Activated gamma-delta T cell treated with anti-CD3 and anti-CD28 coated beads, Interleukin-2, amount 50 U/mL, for 16 hours (primary cell): Measurements from ENCODE around the gene SALL1.

Experiments
- DNase-seq: peaks from one replicate; pipeline ENCODE4 v3.0.0-alpha.2; 2020; ENCODE audit warnings: low read depth

SALL1 gene

DNA sequence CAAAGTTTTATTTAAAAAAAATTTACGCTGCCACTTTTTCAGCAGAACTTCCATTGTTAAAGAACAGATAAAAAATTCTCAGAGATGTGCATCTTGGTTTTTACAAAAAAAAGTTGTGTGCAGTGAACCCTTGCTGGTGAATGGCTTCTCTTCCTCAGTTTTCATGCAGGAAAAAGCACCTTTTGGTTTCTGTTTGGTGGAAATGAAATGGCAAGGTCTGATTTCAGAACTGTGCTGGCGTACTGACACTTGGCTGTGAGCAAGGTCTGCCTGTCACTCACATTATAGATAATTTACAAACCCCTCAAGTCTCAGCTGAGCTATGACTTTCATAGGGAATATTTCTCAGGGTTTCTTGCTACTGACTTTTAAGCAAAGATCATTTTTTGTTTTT is 5.7 kb upstream of the SALL1 start:
- no peak for DNase-seq

DNA sequence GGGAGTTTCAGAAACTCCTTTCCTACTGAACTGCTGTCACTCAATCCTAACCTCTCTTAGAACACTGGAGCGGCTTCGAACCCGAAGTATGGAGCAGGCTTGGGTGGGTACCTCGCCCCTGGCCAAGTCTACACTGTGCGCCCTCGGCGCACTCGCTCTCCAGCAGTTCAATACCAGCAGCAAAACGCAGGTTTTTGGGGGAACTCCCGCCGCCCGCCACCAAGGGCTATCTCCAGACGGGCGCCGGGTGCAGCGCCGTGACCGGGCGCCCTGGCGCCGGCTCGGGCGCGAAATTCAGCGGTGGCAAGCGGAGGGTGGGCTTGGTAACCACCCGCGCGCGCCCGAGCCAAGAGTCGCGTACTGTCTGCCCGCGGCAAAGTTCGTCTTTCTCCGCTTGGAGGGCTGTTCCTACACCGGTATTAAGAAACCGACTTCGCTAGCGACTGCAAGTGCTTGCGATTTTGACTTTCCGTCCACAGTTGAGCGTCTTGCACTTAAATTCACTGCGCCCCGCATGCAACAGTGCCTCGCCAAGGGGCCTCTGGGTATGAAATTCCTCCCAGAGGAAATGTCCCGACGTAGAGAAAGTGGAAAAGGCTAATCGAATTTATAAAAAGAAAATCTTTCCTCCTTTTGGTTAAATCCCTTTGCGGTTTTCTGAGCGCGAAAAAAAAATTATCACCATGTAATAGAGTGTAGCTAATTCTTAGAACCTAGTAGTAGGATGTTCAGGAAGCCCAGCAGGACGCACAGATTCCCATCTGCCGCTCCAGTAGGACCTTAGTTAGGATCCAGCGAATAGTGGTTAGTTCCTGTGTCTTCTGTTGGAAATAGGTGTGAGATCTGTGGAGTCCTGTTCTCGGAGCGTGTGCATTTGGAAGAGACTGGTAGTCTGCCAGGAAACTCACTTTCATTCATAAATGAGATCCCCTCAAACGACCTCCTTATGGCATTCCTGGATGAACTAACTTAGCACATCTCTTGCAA is 5.0 kb upstream of the SALL1 start:
- DNase-seq: no peak

DNA sequence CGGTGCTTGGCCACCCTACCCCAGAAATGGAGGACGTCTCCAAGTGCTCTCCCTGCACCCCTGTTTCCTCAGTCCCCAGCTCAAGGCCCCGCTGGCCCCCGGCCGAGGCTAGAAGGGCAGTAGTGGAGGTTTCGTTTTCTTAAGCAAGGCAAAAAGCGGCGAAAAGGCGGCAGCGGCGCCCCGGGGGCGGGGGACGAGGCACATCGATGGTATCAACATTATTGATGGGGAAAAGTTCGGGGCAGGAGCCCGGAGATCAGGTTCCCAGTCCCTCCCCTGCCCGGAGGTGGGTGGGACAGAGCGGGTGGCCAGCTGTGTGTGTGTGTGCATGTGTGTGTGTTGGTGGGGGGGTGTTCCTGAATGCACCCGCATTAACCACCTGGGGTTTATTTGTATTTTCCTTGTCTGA is 4.1 kb upstream of the SALL1 start:
- DNase-seq: no peak

DNA sequence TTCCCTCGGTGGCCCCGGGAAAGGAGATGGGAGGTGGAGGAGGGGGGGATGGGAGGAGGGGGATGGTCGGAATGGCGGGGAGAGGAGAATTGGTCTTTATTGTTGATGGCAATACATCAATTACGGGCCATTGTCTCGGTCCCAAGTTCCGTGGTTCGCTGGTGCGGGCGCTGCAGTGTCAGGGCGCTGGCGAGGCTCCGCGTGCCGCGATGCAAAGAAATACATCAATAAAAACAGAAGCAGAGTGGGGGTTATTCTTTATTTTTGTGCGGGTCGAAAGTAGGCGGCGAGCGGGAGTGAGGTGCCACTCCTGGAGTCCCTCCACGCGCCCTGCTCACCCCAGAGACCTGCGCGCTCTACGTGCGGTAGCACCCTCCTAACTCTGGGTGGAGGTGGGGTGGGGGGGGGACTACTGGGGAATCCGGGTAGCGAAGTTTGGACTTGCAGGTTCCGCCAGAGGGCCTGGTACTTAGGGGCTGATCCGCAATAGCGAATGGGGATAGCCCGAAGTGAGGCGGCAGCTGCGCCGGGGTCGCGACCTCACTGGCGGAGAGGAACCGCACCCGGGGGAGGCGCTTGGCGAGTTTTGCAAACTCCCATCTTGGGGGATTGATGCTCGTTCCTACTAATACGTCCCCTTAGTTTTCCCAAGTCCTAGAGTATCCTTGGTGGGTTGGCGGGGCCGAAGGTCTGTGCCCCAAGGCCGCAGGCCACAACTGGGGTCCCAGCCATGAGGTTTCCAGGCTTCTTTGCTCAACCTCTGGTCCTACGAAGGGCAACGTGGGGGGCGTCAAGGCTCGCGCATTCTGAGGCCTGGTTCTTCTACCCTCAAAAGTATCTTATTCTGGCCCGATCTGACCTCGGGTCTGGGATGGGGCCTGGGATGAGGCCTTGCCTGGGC is 3.5 kb upstream of the SALL1 start:
- no peak for DNase-seq

DNA sequence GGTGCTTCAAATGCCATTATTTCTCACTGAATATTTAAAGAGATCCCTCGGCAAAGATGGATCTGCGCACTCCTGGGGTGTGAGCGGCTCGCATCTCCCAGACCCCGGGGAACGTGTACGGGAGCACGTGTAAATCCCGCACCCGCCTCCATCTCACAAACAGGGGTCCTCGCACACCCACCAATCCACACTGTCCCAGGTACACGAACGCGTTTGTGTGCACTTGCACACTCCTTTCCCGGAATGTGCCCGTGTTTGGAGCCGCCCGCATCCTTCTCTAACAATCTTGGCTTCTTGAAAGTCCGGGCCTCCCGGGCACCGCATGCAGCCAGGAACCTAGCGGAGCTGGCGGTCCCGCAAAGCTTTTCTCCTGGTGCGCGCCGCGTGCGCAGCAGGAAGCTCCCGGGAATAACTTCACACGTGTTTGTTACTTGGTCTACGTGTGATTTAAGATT is 2.5 kb upstream of the SALL1 start:
- no peak for DNase-seq

GRCh38 chr16:51152691-51153576 is 1.9 kb upstream of the SALL1 start:
- DNase-seq: no peak

DNA sequence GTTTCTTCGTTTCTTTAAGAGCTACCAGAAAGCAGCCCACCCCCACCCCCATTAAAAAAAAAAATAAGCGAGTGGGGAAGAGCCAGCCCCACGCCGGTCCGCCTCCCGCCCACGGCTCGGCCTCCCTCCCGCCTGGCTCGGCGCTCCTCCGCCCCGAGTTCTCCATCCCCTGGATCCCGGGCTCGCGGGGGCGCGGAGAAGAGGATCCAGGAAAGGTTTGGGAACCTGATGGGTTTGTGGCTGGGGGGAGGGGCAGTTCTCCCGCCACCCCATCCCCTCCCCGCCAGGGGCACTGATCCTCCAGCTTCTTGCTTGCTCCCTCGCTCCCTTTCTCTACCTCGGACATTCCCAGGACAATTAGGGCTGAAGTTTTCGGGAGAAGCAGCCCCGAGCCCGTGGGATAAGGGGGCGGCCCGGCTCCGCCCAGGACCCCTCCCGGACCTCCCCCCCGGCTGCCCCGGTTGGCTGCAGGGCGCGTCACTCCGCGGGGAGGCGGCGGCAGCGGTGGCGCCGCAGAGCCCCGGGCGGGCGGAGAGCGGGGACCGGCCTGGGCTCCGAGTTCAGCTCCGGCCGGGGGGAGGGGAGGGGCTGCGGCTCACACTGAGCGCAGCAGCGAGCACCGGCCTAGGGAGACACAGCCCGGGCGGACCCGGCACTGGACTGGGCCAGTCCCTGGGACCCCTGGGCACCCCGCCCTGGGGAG is 1.0 kb upstream of the SALL1 start:
- no peak for DNase-seq

GRCh38 chr16:51151435-51151960 is 428 bp upstream of the SALL1 start:
- no peak for DNase-seq

GRCh38 chr16:51150165-51150887 is 744 bp downstream of the SALL1 start:
- DNase-seq: no peak

DNA sequence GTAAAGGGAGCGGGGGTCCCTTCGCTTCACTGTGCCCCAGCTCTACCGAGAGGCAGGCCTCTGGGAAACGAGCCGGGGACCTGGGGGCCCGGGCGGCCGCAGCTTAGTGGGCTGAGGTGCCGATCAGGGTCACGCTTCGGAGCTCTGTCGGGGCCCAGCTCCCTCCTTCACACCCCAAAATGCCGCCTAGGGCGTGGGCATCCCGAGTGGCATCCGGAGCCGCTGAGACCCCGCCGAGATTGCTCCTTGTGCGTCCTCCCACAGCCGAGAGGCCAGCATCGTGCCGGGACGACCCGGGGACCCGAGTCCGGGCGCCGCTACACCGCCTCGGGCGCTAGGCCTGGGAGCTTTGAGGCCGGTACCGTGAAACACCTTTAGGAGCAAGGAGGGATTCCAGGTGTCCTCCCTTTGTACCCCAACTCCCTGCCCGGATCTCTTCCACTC is 1.3 kb downstream of the SALL1 start:
- no peak for DNase-seq

DNA sequence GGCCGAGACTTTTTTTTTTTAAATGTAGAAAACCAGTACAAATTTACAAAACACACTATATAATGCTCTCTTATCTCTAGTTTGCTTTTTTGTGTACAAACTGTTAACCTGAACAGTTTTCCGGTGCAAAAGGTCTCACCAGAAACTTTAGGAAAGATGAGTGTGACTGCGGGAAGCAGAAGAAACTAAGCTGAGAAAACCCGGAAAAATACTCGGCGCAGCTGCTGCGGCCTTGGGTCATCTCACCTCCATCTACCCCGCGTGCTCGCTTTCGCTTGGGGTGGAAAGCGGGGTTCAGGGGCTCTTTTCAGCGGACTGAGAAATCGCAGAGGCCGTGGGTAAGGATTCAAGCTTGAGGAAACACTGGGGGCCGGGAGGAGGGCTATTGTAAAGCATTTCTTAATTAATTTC is 1.8 kb downstream of the SALL1 start:
- no peak for DNase-seq

DNA sequence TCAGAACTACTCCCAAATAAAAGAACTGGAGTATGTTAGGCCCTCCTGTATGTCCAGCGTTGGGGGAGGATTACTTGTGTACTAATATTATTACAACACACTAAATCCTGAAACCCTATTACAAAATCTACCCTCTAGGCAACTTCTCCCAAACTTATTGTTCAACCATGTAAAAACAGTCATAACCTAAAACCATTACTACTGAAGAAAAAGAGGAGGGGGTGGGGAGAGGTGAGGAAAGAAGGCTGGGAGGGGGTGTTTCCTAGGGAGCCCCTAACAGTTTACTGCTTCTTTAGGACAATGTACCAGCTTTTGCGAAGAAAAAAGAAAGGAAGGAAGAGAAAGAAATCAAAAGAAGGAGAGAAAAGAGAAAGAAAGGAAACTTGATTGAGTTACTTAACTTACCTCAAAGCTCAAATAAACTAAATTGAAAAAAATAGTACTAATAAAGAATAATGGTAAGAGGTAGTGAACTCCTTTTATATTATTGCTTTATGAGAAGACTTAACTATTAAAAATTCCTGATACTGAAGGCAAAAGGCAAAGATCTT is 2.3 kb downstream of the SALL1 start:
- no peak for DNase-seq

DNA sequence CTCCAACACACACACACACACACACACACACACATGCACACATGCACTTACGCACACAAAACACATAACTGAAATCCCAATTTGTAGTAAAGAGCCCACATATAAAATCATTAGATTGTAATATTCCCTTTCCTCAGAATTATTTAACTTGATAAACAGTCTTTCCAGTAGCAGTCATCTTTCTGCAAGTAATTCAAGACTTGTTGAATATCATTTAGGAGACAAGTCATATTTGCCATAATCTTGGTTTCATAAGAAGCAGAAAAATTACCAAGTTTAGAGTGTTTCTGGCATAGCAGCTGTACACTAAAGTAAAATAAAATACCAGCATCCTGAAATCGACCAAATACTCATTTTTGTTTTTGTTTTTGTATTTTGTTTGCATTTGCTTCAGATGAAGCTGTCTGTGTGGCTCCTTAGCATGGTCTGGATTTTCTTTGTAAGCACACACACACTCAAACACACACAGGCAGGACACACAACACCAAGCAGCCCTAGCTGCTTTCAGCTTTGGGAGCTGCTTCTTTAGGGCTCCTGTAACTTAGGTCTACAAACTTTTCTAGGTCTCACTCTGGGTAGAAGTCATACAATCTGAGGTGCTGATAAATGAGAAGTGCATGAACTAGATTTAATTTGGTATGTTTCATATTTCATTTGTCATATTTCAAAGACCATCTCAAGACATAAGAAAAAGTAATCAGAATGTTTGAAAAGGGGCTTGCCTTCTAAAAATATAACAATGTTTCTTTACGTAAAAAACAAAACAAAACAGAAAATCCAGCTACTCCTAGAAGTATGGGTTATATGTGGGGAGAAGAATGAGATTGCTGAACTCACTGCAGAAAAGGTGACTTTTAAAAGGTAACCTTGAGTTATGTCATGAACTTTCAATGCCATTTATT is 3.0 kb downstream of the SALL1 start:
- DNase-seq: no peak

DNA sequence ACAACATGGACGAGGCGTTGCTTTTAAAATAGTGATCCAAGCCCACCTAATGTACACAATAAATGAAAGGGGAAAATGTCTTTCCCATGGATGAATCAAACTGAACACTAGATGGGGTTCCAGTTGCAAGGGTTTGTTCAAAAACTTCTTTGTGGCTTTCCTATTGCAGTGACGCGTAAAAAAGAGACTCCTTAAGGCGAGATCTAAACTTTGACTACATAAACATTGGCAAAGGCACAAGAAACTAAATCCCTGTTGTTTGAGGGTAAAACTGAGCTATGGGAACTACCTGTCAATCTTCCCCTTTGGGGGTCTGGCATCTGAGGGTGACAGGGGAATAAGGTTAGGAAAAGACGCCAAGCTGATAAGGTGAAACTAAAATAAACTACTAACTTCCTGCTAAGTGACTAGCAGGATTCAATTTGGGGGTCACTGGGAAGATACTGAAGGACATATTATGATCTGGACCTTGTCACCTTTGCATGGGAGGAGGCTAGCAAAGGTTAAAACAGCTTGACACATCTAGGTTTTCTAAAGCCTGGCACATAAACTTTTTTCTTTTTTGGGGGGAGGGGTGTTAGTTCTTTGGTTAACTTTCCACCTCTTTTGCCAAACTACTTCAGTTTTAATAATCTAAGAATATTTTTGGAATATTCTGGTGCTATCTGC is 4.7 kb downstream of the SALL1 start:
- no peak for DNase-seq

DNA sequence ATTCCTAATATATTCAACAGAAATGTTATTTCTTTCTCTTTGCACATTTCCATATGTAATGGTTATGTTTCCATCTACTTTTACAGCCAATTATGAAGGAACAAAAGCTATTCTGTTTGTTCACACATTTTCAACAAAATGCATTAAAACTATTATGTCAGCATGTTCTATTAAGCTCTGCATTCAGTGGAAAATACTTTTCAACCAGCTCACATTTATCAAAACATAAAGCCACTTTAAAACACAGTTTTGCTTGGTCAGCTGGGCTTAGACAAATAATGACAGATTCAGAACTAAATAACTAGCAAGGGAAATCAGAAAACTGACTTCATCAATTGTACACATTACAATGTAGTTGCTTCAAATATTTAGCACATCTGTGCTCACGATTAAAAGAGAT is 6.9 kb downstream of the SALL1 start:
- no peak for DNase-seq

GRCh38 chr16:51143196-51143977 is 7.7 kb downstream of the SALL1 start:
- no peak for DNase-seq

DNA sequence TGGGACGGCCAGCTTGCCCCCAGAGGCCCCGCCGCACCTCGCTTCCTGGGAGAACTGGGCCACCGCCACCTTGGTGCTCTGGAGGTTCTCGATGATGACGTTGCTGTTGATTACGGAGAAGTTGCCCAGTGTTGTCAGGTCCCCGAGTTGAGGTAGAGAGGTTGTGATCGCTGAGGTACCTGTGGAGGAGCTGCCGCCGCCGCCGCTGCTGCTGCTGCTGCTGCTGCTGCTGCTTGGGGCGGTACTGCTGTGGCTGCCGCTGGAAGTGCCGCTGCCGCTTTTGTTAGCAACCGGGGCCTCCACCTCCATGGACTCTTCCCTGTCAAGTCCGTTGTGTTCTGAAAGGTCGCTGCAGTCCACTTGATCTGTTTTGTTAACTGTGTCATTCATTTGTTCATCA is 9.5 kb downstream of the SALL1 start:
- DNase-seq: no peak
